Mesenchymal stem cell (in vitro differentiated cells and primary cell): Measurements from ENCODE around the gene CRYBG1.

ENCODE experiments used
- DNase-seq: peaks from one replicate; pipeline ENCODE4 v3.0.0-alpha.2; 2013
- H2AFZ ChIP-seq: one replicate; pipeline ENCODE4 v1.6.1; 2013; ENCODE audit warnings: low read depth, mild to moderate bottlenecking, control low read depth, inconsistent platforms, low read length, moderate library complexity
- H2AK5ac ChIP-seq: 2 replicates; pipeline ENCODE4 v1.6.1; 2013; ENCODE audit warnings: low read length, moderate library complexity, mild to moderate bottlenecking, inconsistent platforms; ENCODE audit not compliant: severe bottlenecking
- H2BK120ac ChIP-seq: one replicate; pipeline ENCODE4 v1.6.1; 2013; ENCODE audit warnings: low read depth, mild to moderate bottlenecking, inconsistent platforms, low read length, moderate library complexity
- H2BK12ac ChIP-seq, 2 experiments: one replicate each; pipeline ENCODE4 v1.6.1; 2013; ENCODE audit warnings: inconsistent platforms in 2 of 2, low read length in 2 of 2, mild to moderate bottlenecking in 2 of 2, moderate library complexity in 2 of 2, control low read depth in 1 of 2
- H2BK15ac ChIP-seq: one replicate; pipeline ENCODE4 v1.6.1; 2013; ENCODE audit warnings: mild to moderate bottlenecking, low read depth, inconsistent platforms; ENCODE audit not compliant: poor library complexity, severe bottlenecking
- H2BK5ac ChIP-seq: 2 replicates; pipeline ENCODE4 v1.6.1; 2013; ENCODE audit warnings: low read depth, mild to moderate bottlenecking, low read length, control low read depth, inconsistent platforms; ENCODE audit not compliant: poor library complexity, severe bottlenecking
- H3K14ac ChIP-seq, 2 experiments: one replicate each; pipeline ENCODE4 v1.6.1; 2013; ENCODE audit warnings: inconsistent platforms in 2 of 2, low read length in 2 of 2, control low read depth in 1 of 2, mild to moderate bottlenecking in 1 of 2, moderate library complexity in 1 of 2
- H3K18ac ChIP-seq, 2 experiments: one replicate each; pipeline ENCODE4 v1.6.1; 2013; ENCODE audit warnings: inconsistent platforms in 2 of 2, low read length in 2 of 2, control low read depth in 1 of 2, low read depth in 1 of 2, mild to moderate bottlenecking in 1 of 2
- H3K23ac ChIP-seq, 2 experiments: one replicate each; pipeline ENCODE4 v1.6.1; 2013; ENCODE audit warnings: inconsistent platforms in 2 of 2, low read length in 2 of 2, mild to moderate bottlenecking in 2 of 2, moderate library complexity in 2 of 2, control low read depth in 1 of 2
- H3K27ac ChIP-seq: 2 replicates; pipeline ENCODE4 v1.5.1; 2013; ENCODE audit warnings: mild to moderate bottlenecking, moderate library complexity, low read length, control low read depth, inconsistent platforms; ENCODE audit not compliant: poor library complexity, severe bottlenecking
- H3K27me3 ChIP-seq, 2 experiments: 2 replicates each; pipeline versions ENCODE4 v1.6.1 to v1.7.0; 2013; ENCODE audit warnings: low read length in 2 of 2, mild to moderate bottlenecking in 2 of 2, moderate library complexity in 2 of 2, control low read depth in 1 of 2, inconsistent platforms in 1 of 2; ENCODE audit not compliant: control insufficient read depth in 1 of 2, insufficient read depth in 1 of 2
- H3K36me3 ChIP-seq, 2 experiments: 2 replicates each; pipeline versions ENCODE4 v1.6.1 to v1.7.0; 2013; ENCODE audit warnings: low read length in 2 of 2, control low read depth in 1 of 2, inconsistent platforms in 1 of 2, low read depth in 1 of 2, mild to moderate bottlenecking in 1 of 2; ENCODE audit not compliant: insufficient read depth in 2 of 2, control insufficient read depth in 1 of 2
- H3K4ac ChIP-seq, 2 experiments: one replicate each; pipeline ENCODE4 v1.6.1; 2013; ENCODE audit warnings: inconsistent platforms in 2 of 2, low read length in 2 of 2, mild to moderate bottlenecking in 2 of 2, moderate library complexity in 2 of 2, control low read depth in 1 of 2, low read depth in 1 of 2
- H3K4me1 ChIP-seq: 2 replicates; pipeline ENCODE4 v1.6.1; 2013; ENCODE audit warnings: low read depth, low read length, control low read depth; ENCODE audit not compliant: control insufficient read depth, insufficient read depth
- H3K4me2 ChIP-seq: 2 replicates; pipeline ENCODE4 v1.6.1; 2013; ENCODE audit warnings: low read length, mild to moderate bottlenecking, inconsistent platforms; ENCODE audit not compliant: poor library complexity, severe bottlenecking
- H3K4me3 ChIP-seq, 2 experiments: 2 replicates each; pipeline versions ENCODE4 v1.5.1 to v1.7.0; 2013; ENCODE audit warnings: low read length in 2 of 2, mild to moderate bottlenecking in 2 of 2, control low read depth in 1 of 2, low read depth in 1 of 2; ENCODE audit not compliant: insufficient read depth in 1 of 2
- H3K79me1 ChIP-seq: replicated peaks from 2 replicates; pipeline ENCODE4 v1.6.1; 2013; ENCODE audit warnings: mild to moderate bottlenecking, control low read depth, low read length, inconsistent platforms; ENCODE audit not compliant: poor library complexity, severe bottlenecking
- H3K9ac ChIP-seq: 2 replicates; pipeline ENCODE4 v1.7.0; 2013; ENCODE audit warnings: mild to moderate bottlenecking, low read length, moderate library complexity
- H3K9me3 ChIP-seq: 2 replicates; pipeline ENCODE4 v1.7.0; 2013; ENCODE audit warnings: mild to moderate bottlenecking, low read length; ENCODE audit not compliant: control insufficient read depth
- H4K8ac ChIP-seq: one replicate; pipeline ENCODE4 v1.6.1; 2013; ENCODE audit warnings: inconsistent platforms, mild to moderate bottlenecking, low read length, moderate library complexity
- H4K91ac ChIP-seq: one replicate; pipeline ENCODE4 v1.6.1; 2013; ENCODE audit warnings: mild to moderate bottlenecking, low read length, inconsistent platforms
- WGBS: methylation state at CpG from one replicate; pipeline ENCODE4 v1.1.7; 2013; ENCODE audit warnings: mixed read lengths; 5-methylcytosine and 5-hydroxymethylcytosine counted together

CRYBG1 gene

GRCh38 chr6:106440546-106440945 lies 80.0 kb downstream of the CRYBG1 start:
- Histone ChIP-seq H3K9ac (no peak overlapping the region), H4K91ac (no peak overlapping the region), H3K23ac (no peak overlapping the region), H2BK12ac (no peak overlapping the region), H2AK5ac (no peak overlapping the region), H2BK120ac (no peak overlapping the region), H3K79me1 (no peaks in the 10 kb centered on the region), H2BK15ac (no peak overlapping the region), H2BK5ac (no peak overlapping the region), H4K8ac (no peak overlapping the region), H3K4ac (no peak overlapping the region), H3K4me2 (no peak overlapping the region), H3K27me3 (peaks cover 42 to 56% of the 10 kb centered on the region in 2 experiments), H3K18ac (no peak overlapping the region), H3K4me3 (no peak overlapping the region), H3K27ac (no peak overlapping the region), H3K9me3 (no peaks in the 10 kb centered on the region), H2AFZ (no peak overlapping the region), H3K36me3 (no peaks in the 10 kb centered on the region), H3K14ac (no peak overlapping the region), H3K4me1 (no peaks in the 10 kb centered on the region)
- WGBS = no CpG with 5 or more reads among the region's 2 CpGs
- DNase-seq = no peak

GRCh38 chr6:106442395-106442794 lies 81.9 kb downstream of the CRYBG1 start:
- WGBS = 76% methylated on average over 3 of the region's 3 CpGs

GRCh38 chr6:106444777-106445507 lies 84.4 kb downstream of the CRYBG1 start:
- H2BK12ac ChIP-seq = no peak overlapping the region
- H2AFZ ChIP-seq = no peak overlapping the region
- no peak overlapping the region for H2AK5ac ChIP-seq
- no peak overlapping the region for H3K23ac ChIP-seq
- DNase-seq = peak; percentile 73
- no peak overlapping the region for H4K91ac ChIP-seq
- no peak overlapping the region for H2BK5ac ChIP-seq
- H3K9me3 ChIP-seq = no peaks in the 10 kb centered on the region
- 42% methylated on average over 1 of the region's 4 CpGs for WGBS
- peaks cover 4% of the 10 kb centered on the region for H3K4me1 ChIP-seq
- H3K4ac ChIP-seq = no peak overlapping the region
- H3K9ac ChIP-seq = no peak overlapping the region
- no peak overlapping the region for H3K4me3 ChIP-seq
- H3K36me3 ChIP-seq = no peaks in the 10 kb centered on the region
- H4K8ac ChIP-seq = no peak overlapping the region
- no peak overlapping the region for H2BK120ac ChIP-seq
- H3K79me1 ChIP-seq = no peaks in the 10 kb centered on the region
- no peak overlapping the region for H3K27ac ChIP-seq
- H3K18ac ChIP-seq = no peak overlapping the region
- H2BK15ac ChIP-seq = no peak overlapping the region
- H3K14ac ChIP-seq = no peak overlapping the region
- no peak overlapping the region for H3K4me2 ChIP-seq
- H3K27me3 ChIP-seq = peaks cover 34 to 43% of the 10 kb centered on the region in 2 experiments

More at GRCh38 chr6:106442395-106442794, 81.9 kb downstream of the CRYBG1 start:
- no peak overlapping the region for H2BK15ac ChIP-seq
- H2BK120ac ChIP-seq = no peak overlapping the region
- no peaks in the 10 kb centered on the region for H3K4me1 ChIP-seq
- no peak overlapping the region for H3K4me2 ChIP-seq
- DNase-seq = no peak
- H3K14ac ChIP-seq = no peak overlapping the region
- no peak overlapping the region for H2AFZ ChIP-seq
- no peak overlapping the region for H3K18ac ChIP-seq
- H2BK5ac ChIP-seq = no peak overlapping the region
- H3K9me3 ChIP-seq = no peaks in the 10 kb centered on the region
- no peak overlapping the region for H3K23ac ChIP-seq
- H3K36me3 ChIP-seq = no peaks in the 10 kb centered on the region
- H3K79me1 ChIP-seq = no peaks in the 10 kb centered on the region
- H3K4me3 ChIP-seq = no peak overlapping the region
- peaks cover 42 to 56% of the 10 kb centered on the region in 2 experiments for H3K27me3 ChIP-seq
- H4K91ac ChIP-seq = no peak overlapping the region
- H3K27ac ChIP-seq = no peak overlapping the region
- no peak overlapping the region for H2AK5ac ChIP-seq
- no peak overlapping the region for H3K9ac ChIP-seq
- no peak overlapping the region for H2BK12ac ChIP-seq
- no peak overlapping the region for H4K8ac ChIP-seq
- H3K4ac ChIP-seq = no peak overlapping the region

GRCh38 chr6:106445508-106445878 lies 85.0 kb downstream of the CRYBG1 start:
- Histone ChIP-seq H3K4me3 (no peak overlapping the region), H3K4ac (no peak overlapping the region), H3K27ac (no peak overlapping the region), H4K91ac (no peak overlapping the region), H2BK12ac (no peak overlapping the region), H3K14ac (no peak overlapping the region), H3K79me1 (no peaks in the 10 kb centered on the region), H3K4me1 (peaks cover 4% of the 10 kb centered on the region), H3K4me2 (no peak overlapping the region), H2AFZ (no peak overlapping the region), H2BK120ac (no peak overlapping the region), H2AK5ac (no peak overlapping the region), H3K18ac (no peak overlapping the region), H3K9ac (no peak overlapping the region), H2BK15ac (no peak overlapping the region), H3K36me3 (no peaks in the 10 kb centered on the region), H4K8ac (no peak overlapping the region), H3K23ac (no peak overlapping the region), H2BK5ac (no peak overlapping the region), H3K9me3 (no peaks in the 10 kb centered on the region), H3K27me3 (peaks cover 29 to 40% of the 10 kb centered on the region in 2 experiments)
- no peak for DNase-seq
